Caco-2 (cell line): Measurements from ENCODE around the gene HNRNPUL1. TPM values are rescaled to one million over a fixed set of nuclear protein-coding genes. Genes with fewer than 3 reads are reported as not detected.

Experiments
- BruUV-seq: library from RNA; stranded (reverse); fragments of 400-500 nt; replicated peaks from 2 replicates; lab custom pipeline; 2021; lab: Mats Ljungman, UMichigan
- CTCF ChIA-PET: fragments of 300-600 bp; sonication (Branson Sonifier 250); formaldehyde crosslinking; loops from one replicate; lab custom pipeline; 2022; ENCODE audit warnings: antibody characterized with exemption; lab: Charles Lee
- POLR2A ChIA-PET: fragments of 300-600 bp; sonication (Branson Sonifier 250); formaldehyde crosslinking; loops from one replicate; lab custom pipeline; 2022; ENCODE audit warnings: antibody characterized with exemption; lab: Charles Lee
- DNase-seq, 2 experiments: peaks; one replicate each; pipeline versions ENCODE4 v3.0.0 to v3.0.0-alpha.2; 2020 to 2022
- H3K27me3 ChIP-seq: replicated peaks from 2 replicates; pipeline ENCODE4 v1.6.0; 2011; ENCODE audit warnings: low read length; ENCODE audit not compliant: control insufficient read depth, insufficient read depth
- H3K36me3 ChIP-seq: 2 replicates; pipeline ENCODE4 v1.5.1; 2011; ENCODE audit warnings: low read length; ENCODE audit not compliant: control insufficient read depth, insufficient read depth
- H3K4me1 ChIP-seq: fragments of 250-450 bp; sonication (Bioruptor Pico); 2 replicates; pipeline ENCODE4 v1.5.1; 2020; ENCODE audit warnings: mild to moderate bottlenecking
- H3K4me3 ChIP-seq: 2 replicates; pipeline ENCODE4 v1.5.1; 2011; ENCODE audit warnings: low read depth, mild to moderate bottlenecking, control low read depth, low read length
- H3K9me3 ChIP-seq: fragments of 250-450 bp; sonication (Bioruptor Pico); 2 replicates; pipeline ENCODE4 v1.5.1; 2020; ENCODE audit warnings: mild to moderate bottlenecking, moderate library complexity
- H3K27ac Mint-ChIP-seq: one replicate; pipeline ENCODE4 v1.8.0; 2022; ENCODE audit warnings: mixed read lengths; ENCODE audit not compliant: unreplicated experiment
- H3K27me3 Mint-ChIP-seq: one replicate; pipeline ENCODE4 v1.8.0; 2022; ENCODE audit warnings: mixed read lengths; ENCODE audit not compliant: insufficient read depth, unreplicated experiment
- H3K36me3 Mint-ChIP-seq: one replicate; pipeline ENCODE4 v1.8.0; 2022; ENCODE audit warnings: mild to moderate bottlenecking, mixed read lengths; ENCODE audit not compliant: insufficient read depth, unreplicated experiment
- H3K4me1 Mint-ChIP-seq: one replicate; pipeline ENCODE4 v1.8.0; 2022; ENCODE audit warnings: low read depth, mixed read lengths; ENCODE audit not compliant: unreplicated experiment
- H3K4me3 Mint-ChIP-seq: one replicate; pipeline ENCODE4 v1.8.0; 2022; ENCODE audit warnings: mild to moderate bottlenecking, moderate library complexity, mixed read lengths; ENCODE audit not compliant: unreplicated experiment
- H3K9me3 Mint-ChIP-seq: one replicate; pipeline ENCODE4 v1.8.0; 2022; ENCODE audit warnings: mixed read lengths; ENCODE audit not compliant: unreplicated experiment
- CTCF ChIP-seq, 2 experiments: fragments of 200-600 bp in 1 of 2; IDR thresholded peaks; 1 replicate in 1 of 2; 2 replicates in 1 of 2; pipeline versions ENCODE4 v1.5.1 to v1.8.0; 2011 to 2022; ENCODE audit warnings: antibody characterized with exemption in 1 of 2, control low read depth in 1 of 2, inconsistent platforms in 1 of 2, low read depth in 1 of 2, low read length in 1 of 2, mild to moderate bottlenecking in 1 of 2, moderate library complexity in 1 of 2; ENCODE audit not compliant: insufficient read depth in 1 of 2, severe bottlenecking in 1 of 2, unreplicated experiment in 1 of 2
- intact Hi-C: fragments of 100-400 bp; cut with micrococcal nuclease; formaldehyde crosslinking; loops from one replicate; pipeline ENCODE4 v1.10.0; 2022; ENCODE audit not compliant: unreplicated experiment
- total RNA-seq: library from RNA; stranded (reverse); gene quantifications from 2 replicates; pipeline ENCODE4 v1.2.3, GENCODE V29; 2022

HNRNPUL1 gene
- total RNA-seq, 1 experiment from 2014 or later: 322 TPM

GRCh38 chr19:41297628-41298347 lies 33.6 kb downstream of the HNRNPUL1 start:
- no peak overlapping the region for H3K4me3 Mint-ChIP-seq
- Histone ChIP-seq H3K36me3 (peaks cover 16% of the 10 kb centered on the region), H3K27me3 (no peaks in the 10 kb centered on the region), H3K9me3 (no peaks in the 10 kb centered on the region), H3K4me3 (no peak overlapping the region), H3K4me1 (peaks cover 13% of the 10 kb centered on the region)
- BruUV-seq: no TSS peak
- H3K9me3 Mint-ChIP-seq: no peaks in the 10 kb centered on the region
- H3K36me3 Mint-ChIP-seq: peaks cover 99% of the 10 kb centered on the region
- TF ChIP-seq CTCF (IDR thresholded peaks at IDR 0.05; ENCODE audit: insufficient read depth in 1 of 2, low read depth in 1 of 2, low read length in 1 of 2, severe bottlenecking in 1 of 2, unreplicated experiment in 1 of 2): no peak
- intact Hi-C loops: no loop called here
- H3K27ac Mint-ChIP-seq: peak overlapping the region; percentile 39
- CTCF ChIA-PET: interaction anchor here (0.6 kb wide), 1 partner anchor 230 kb away, joined by 3 read pairs; no protein-coding TSS in a partner anchor
- POLR2A ChIA-PET: interaction anchor here (0.9 kb wide), 1 partner anchor 21 kb away, joined by 3 read pairs; no protein-coding TSS in a partner anchor
- DNase-seq: no peak
- no peaks in the 10 kb centered on the region for H3K27me3 Mint-ChIP-seq
- peaks cover 6% of the 10 kb centered on the region for H3K4me1 Mint-ChIP-seq

GRCh38 chr19:41298348-41298964 lies 34.3 kb downstream of the HNRNPUL1 start:
- Histone ChIP-seq H3K9me3 (no peaks in the 10 kb centered on the region), H3K4me3 (no peak overlapping the region), H3K36me3 (peaks cover 16% of the 10 kb centered on the region), H3K27me3 (no peaks in the 10 kb centered on the region), H3K4me1 (peaks cover 13% of the 10 kb centered on the region)
- ChIA-PET POLR2A (interaction anchor here (0.9 kb wide), 1 partner anchor 21 kb away, joined by 3 read pairs; no protein-coding TSS in a partner anchor), CTCF (interaction anchor here (0.6 kb wide), 2 partner anchors 34 to 230 kb away, joined by 3 read pairs; partner anchors contain the start of gene HNRNPUL1)
- Mint-ChIP-seq H3K36me3 (peaks cover 99% of the 10 kb centered on the region), H3K9me3 (no peaks in the 10 kb centered on the region), H3K4me3 (no peak overlapping the region), H3K27ac (peak overlapping the region; percentile 39), H3K27me3 (no peaks in the 10 kb centered on the region), H3K4me1 (peaks cover 6% of the 10 kb centered on the region)
- no peak for DNase-seq
- BruUV-seq: no TSS peak
- TF ChIP-seq CTCF (IDR thresholded peaks at IDR 0.05; ENCODE audit: insufficient read depth in 1 of 2, low read depth in 1 of 2, low read length in 1 of 2, severe bottlenecking in 1 of 2, unreplicated experiment in 1 of 2): no peak
- intact Hi-C loops: no loop called here

- peaks cover 6% of the 10 kb centered on the region for H3K4me1 Mint-ChIP-seq
- H3K4me1 ChIP-seq: peaks cover 13% of the 10 kb centered on the region
- no peak for DNase-seq
- no peak overlapping the region for H3K4me3 Mint-ChIP-seq
- peaks cover 99% of the 10 kb centered on the region for H3K36me3 Mint-ChIP-seq
- H3K27me3 ChIP-seq: no peaks in the 10 kb centered on the region
- no TSS peak for BruUV-seq
- H3K4me3 ChIP-seq: no peak overlapping the region
- H3K9me3 Mint-ChIP-seq: no peaks in the 10 kb centered on the region
- H3K9me3 ChIP-seq: no peaks in the 10 kb centered on the region
- CTCF ChIA-PET: interaction anchor here (0.6 kb wide), 1 partner anchor 35 kb away, joined by 3 read pairs; the partner anchor contains the start of gene HNRNPUL1
- peaks cover 14% of the 10 kb centered on the region for H3K36me3 ChIP-seq
- intact Hi-C loops: no loop called here
- H3K27ac Mint-ChIP-seq: no peak overlapping the region
- TF ChIP-seq CTCF (IDR thresholded peaks at IDR 0.05; ENCODE audit: insufficient read depth in 1 of 2, low read depth in 1 of 2, low read length in 1 of 2, severe bottlenecking in 1 of 2, unreplicated experiment in 1 of 2): no peak
- H3K27me3 Mint-ChIP-seq: no peaks in the 10 kb centered on the region
- POLR2A ChIA-PET: no interaction called here
Observed at GRCh38 chr19:41299046-41299754, 35.0 kb downstream of the HNRNPUL1 start.
